ENCODE measurements around the gene BPGM.

BPGM gene

DNA sequence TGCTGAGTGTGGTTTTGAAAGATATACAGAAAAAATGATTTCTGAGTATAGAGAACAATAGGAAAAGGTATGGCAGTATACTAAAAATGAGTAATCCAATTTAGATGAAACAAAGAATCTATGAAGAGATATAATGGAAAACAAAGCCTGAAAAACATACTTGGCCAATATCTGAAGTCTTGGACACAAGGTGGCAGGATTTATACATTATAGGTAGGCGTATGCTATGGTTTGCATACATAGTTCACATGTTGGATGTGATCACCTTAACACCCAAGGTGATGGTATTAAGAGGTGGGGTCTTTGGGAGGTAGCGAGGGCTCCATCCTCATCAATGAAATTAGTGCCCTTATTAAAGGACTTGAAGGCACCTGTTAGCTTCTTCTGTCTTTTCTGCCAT, 34.5 kb upstream of the BPGM start:
- no peaks in the 10 kb centered on the region for H3K36me3 ChIP-seq (ENCODE audit: insufficient read depth, low read length)
- H3K9me2 ChIP-seq (replicated peaks; ENCODE audit: low read depth, low read length), result no peaks in the 10 kb centered on the region
- H3K27me3 ChIP-seq (ENCODE audit: insufficient read depth, low read length, poor library complexity, severe bottlenecking), result no peaks in the 10 kb centered on the region
- no peaks in the 10 kb centered on the region for H3K4me1 ChIP-seq (ENCODE audit: insufficient read depth, low read length, poor library complexity, severe bottlenecking)
- H3K4me2 ChIP-seq (ENCODE audit: low read depth, low read length, poor library complexity, severe bottlenecking), result no peak overlapping the region
- no peak overlapping the region for H3K9ac ChIP-seq (ENCODE audit: low read depth, low read length, poor library complexity, severe bottlenecking)
- H3K4me3 ChIP-seq (ENCODE audit: low read length, poor library complexity, severe bottlenecking), result no peak overlapping the region
- no peaks in the 10 kb centered on the region for H4K20me1 ChIP-seq (ENCODE audit: insufficient read depth, low read length, poor library complexity, severe bottlenecking)
- no peaks in the 10 kb centered on the region for H3K79me2 ChIP-seq (ENCODE audit: insufficient read depth, low read length)
- TF ChIP-seq, protein P1, sequence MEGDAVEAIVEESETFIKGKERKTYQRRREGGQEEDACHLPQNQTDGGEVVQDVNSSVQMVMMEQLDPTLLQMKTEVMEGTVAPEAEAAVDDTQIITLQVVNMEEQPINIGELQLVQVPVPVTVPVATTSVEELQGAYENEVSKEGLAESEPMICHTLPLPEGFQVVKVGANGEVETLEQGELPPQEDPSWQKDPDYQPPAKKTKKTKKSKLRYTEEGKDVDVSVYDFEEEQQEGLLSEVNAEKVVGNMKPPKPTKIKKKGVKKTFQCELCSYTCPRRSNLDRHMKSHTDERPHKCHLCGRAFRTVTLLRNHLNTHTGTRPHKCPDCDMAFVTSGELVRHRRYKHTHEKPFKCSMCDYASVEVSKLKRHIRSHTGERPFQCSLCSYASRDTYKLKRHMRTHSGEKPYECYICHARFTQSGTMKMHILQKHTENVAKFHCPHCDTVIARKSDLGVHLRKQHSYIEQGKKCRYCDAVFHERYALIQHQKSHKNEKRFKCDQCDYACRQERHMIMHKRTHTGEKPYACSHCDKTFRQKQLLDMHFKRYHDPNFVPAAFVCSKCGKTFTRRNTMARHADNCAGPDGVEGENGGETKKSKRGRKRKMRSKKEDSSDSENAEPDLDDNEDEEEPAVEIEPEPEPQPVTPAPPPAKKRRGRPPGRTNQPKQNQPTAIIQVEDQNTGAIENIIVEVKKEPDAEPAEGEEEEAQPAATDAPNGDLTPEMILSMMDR (conservative IDR thresholded peaks at IDR 0.05; ENCODE audit: low read length), result peak; percentile 24
- no peak for TF ChIP-seq EZH2phosphoT487 (IDR thresholded peaks at IDR 0.05; ENCODE audit: borderline replicate concordance)
- H3K9me3 ChIP-seq (ENCODE audit: insufficient read depth, low read depth, low read length), result no peaks in the 10 kb centered on the region
- H3F3A ChIP-seq (ENCODE audit: low read depth), result no peaks in the 10 kb centered on the region
- no peak overlapping the region for H2AFZ ChIP-seq (ENCODE audit: low read length)

DNA sequence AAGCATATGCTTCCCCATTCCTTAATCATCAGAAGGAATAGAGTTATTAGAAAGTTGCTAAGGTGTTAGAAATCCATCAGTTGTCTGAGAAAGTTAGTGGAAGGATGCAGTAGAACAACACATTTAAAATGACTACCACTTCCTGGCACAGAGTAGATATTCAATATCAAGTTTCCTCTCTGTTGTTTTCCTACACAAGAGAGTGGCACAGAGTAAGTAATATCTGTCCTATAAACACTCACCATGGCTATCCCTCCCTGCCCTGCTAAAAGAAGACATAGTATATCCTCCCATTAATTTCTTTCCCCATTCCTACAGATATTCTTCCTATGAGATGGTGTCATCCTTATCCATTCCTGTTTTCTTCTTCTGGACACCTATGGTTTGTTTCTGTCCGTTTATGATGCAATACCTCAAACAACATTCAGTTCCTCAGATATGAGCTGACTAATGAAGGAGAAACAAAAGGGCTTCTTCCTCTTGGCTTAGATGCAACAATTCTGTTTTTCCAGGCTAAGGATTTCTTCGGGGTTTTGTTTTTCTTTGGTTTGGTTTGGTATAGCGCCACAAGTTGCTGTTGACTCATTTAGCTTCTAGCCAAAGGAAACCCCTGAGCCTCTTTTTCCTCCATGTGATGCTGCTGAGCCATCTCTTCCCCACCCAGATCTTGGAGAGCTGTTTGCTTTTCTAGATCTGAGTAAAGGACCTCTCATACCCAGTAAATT, 32.9 kb upstream of the BPGM start:
- no peak overlapping the region for H3K4me2 ChIP-seq (ENCODE audit: low read depth, low read length, poor library complexity, severe bottlenecking)
- H3K79me2 ChIP-seq (ENCODE audit: insufficient read depth, low read length), result no peaks in the 10 kb centered on the region

DNA sequence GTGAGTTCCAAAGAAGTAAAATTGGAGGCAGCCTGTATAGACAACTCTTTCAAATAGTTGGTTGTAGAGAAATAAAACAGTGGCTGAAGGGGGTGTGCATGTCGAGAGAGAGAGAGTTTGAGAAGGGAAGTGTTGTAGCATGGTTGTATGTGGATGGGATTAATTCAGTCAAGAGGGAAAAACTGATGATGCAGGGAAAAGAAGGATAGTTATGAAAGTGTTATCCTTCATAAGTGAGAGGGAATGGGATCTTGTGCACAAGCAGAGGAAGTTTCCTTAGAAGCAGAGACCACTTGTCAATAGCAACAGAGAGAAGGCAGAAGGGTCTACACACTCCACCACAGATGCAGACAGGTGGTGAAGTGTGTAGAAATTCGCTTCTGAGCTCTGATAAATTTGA, 30.0 kb upstream of the BPGM start:
- H3K4me2 ChIP-seq (ENCODE audit: low read depth, low read length, poor library complexity, severe bottlenecking), result no peak overlapping the region
- no peak overlapping the region for H2AFZ ChIP-seq (ENCODE audit: low read length)
- no peaks in the 10 kb centered on the region for H3K4me1 ChIP-seq (ENCODE audit: insufficient read depth, low read length, poor library complexity, severe bottlenecking)
- no peak overlapping the region for H3K9ac ChIP-seq (ENCODE audit: low read depth, low read length, poor library complexity, severe bottlenecking)
- H3K79me2 ChIP-seq (ENCODE audit: insufficient read depth, low read length), result no peaks in the 10 kb centered on the region
- TF ChIP-seq EZH2phosphoT487 (IDR thresholded peaks at IDR 0.05; ENCODE audit: borderline replicate concordance), result no peak
- no peak overlapping the region for H3K4me3 ChIP-seq (ENCODE audit: low read length, poor library complexity, severe bottlenecking)
- H3K27me3 ChIP-seq (ENCODE audit: insufficient read depth, low read length, poor library complexity, severe bottlenecking), result no peaks in the 10 kb centered on the region
- H3K36me3 ChIP-seq (ENCODE audit: insufficient read depth, low read length), result no peaks in the 10 kb centered on the region
- H3F3A ChIP-seq (ENCODE audit: low read depth), result no peaks in the 10 kb centered on the region
- H4K20me1 ChIP-seq (ENCODE audit: insufficient read depth, low read length, poor library complexity, severe bottlenecking), result no peaks in the 10 kb centered on the region
- no peaks in the 10 kb centered on the region for H3K9me3 ChIP-seq (ENCODE audit: insufficient read depth, low read depth, low read length)
- no peaks in the 10 kb centered on the region for H3K9me2 ChIP-seq (replicated peaks; ENCODE audit: low read depth, low read length)

More for the DNA sequence above, 32.9 kb upstream of the BPGM start:
- Histone ChIP-seq H3K4me3 (ENCODE audit: low read length, poor library complexity, severe bottlenecking) (no peak overlapping the region), H3K9ac (ENCODE audit: low read depth, low read length, poor library complexity, severe bottlenecking) (no peak overlapping the region), H3K4me1 (ENCODE audit: insufficient read depth, low read length, poor library complexity, severe bottlenecking) (no peaks in the 10 kb centered on the region), H4K20me1 (ENCODE audit: insufficient read depth, low read length, poor library complexity, severe bottlenecking) (no peaks in the 10 kb centered on the region), H3K9me2 (replicated peaks; ENCODE audit: low read depth, low read length) (no peaks in the 10 kb centered on the region), H3K27me3 (ENCODE audit: insufficient read depth, low read length, poor library complexity, severe bottlenecking) (no peaks in the 10 kb centered on the region), H2AFZ (ENCODE audit: low read length) (no peak overlapping the region), H3K9me3 (ENCODE audit: insufficient read depth, low read depth, low read length) (no peaks in the 10 kb centered on the region), H3K36me3 (ENCODE audit: insufficient read depth, low read length) (no peaks in the 10 kb centered on the region), H3F3A (ENCODE audit: low read depth) (no peaks in the 10 kb centered on the region)
- TF ChIP-seq, protein P1 (conservative IDR thresholded peaks at IDR 0.05; ENCODE audit: low read length), result no peak
- no peak for TF ChIP-seq EZH2phosphoT487 (IDR thresholded peaks at IDR 0.05; ENCODE audit: borderline replicate concordance)

Data from Loucy (cell line).